Measurements from ENCODE around the gene FAM76A. TPM values are rescaled to one million over a fixed set of nuclear protein-coding genes. Genes with fewer than 3 reads are reported as not detected.
A peak's percentile ranks its signal among the peaks of the same experiment; 100 is the strongest.

Gene FAM76A
- total RNA-seq, 1 donor from 2014 or later: 12.7 TPM

DNA sequence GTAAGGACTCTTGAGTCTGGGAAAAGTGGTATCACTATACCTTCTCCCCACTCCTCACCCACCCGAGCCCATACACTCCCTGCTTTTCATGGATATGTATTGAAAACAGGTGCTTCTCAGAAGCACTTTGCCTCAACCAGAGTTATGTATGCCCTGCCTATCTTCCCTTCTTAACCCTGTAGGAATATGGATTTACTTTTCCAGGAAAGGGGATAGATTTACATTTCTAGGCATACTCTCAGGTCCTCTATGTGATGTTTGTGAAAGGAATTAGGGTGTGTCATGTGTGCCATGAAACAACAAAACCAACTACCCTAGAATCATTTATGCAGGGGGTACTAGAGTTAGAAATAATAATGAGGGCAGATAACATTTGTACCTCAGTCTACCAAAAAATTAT is 36.3 kb downstream of the FAM76A start:
- no peak overlapping the region for H3K4me3 Mint-ChIP-seq (ENCODE audit: unreplicated experiment)
- no peaks in the 10 kb centered on the region for H3K9me3 Mint-ChIP-seq (ENCODE audit: unreplicated experiment)
- TF ChIP-seq, protein P1, sequence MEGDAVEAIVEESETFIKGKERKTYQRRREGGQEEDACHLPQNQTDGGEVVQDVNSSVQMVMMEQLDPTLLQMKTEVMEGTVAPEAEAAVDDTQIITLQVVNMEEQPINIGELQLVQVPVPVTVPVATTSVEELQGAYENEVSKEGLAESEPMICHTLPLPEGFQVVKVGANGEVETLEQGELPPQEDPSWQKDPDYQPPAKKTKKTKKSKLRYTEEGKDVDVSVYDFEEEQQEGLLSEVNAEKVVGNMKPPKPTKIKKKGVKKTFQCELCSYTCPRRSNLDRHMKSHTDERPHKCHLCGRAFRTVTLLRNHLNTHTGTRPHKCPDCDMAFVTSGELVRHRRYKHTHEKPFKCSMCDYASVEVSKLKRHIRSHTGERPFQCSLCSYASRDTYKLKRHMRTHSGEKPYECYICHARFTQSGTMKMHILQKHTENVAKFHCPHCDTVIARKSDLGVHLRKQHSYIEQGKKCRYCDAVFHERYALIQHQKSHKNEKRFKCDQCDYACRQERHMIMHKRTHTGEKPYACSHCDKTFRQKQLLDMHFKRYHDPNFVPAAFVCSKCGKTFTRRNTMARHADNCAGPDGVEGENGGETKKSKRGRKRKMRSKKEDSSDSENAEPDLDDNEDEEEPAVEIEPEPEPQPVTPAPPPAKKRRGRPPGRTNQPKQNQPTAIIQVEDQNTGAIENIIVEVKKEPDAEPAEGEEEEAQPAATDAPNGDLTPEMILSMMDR (IDR thresholded peaks at IDR 0.05): no peak
- DNase-seq (ENCODE audit: extremely low spot score, unreplicated experiment): no peak
- no peak overlapping the region for H3K27ac Mint-ChIP-seq (ENCODE audit: unreplicated experiment)
- H3K27me3 Mint-ChIP-seq (ENCODE audit: unreplicated experiment): no peaks in the 10 kb centered on the region
- H3K36me3 Mint-ChIP-seq (ENCODE audit: unreplicated experiment): peaks cover 11% of the 10 kb centered on the region
- no peaks in the 10 kb centered on the region for H3K4me1 Mint-ChIP-seq (ENCODE audit: unreplicated experiment)

DNA sequence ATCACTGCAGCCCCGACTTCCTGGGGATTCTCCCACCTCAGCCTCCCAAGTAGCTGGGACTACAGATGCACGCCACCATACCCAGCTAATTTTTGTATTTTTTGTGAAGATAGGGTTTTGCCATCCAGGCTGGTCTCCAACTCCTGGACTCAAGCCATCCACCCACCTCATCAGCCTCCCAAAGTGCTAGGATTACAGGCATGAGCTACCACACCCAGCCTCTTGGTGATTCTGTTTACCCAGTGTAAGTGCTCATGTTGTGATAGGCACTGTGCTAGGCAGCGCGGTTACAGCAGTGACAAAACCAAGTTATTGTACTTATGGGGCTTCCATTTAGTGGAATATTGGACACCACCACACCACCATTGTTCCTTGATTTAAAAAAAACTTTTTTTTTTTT is 37.6 kb downstream of the FAM76A start:
- Mint-ChIP-seq H3K4me1 (ENCODE audit: unreplicated experiment) (no peaks in the 10 kb centered on the region), H3K4me3 (ENCODE audit: unreplicated experiment) (no peak overlapping the region), H3K27me3 (ENCODE audit: unreplicated experiment) (no peaks in the 10 kb centered on the region), H3K27ac (ENCODE audit: unreplicated experiment) (no peak overlapping the region), H3K36me3 (ENCODE audit: unreplicated experiment) (peaks cover 7% of the 10 kb centered on the region), H3K9me3 (ENCODE audit: unreplicated experiment) (no peaks in the 10 kb centered on the region)
- TF ChIP-seq, protein P1 (IDR thresholded peaks at IDR 0.05): no peak
- DNase-seq (ENCODE audit: extremely low spot score, unreplicated experiment): no peak

DNA sequence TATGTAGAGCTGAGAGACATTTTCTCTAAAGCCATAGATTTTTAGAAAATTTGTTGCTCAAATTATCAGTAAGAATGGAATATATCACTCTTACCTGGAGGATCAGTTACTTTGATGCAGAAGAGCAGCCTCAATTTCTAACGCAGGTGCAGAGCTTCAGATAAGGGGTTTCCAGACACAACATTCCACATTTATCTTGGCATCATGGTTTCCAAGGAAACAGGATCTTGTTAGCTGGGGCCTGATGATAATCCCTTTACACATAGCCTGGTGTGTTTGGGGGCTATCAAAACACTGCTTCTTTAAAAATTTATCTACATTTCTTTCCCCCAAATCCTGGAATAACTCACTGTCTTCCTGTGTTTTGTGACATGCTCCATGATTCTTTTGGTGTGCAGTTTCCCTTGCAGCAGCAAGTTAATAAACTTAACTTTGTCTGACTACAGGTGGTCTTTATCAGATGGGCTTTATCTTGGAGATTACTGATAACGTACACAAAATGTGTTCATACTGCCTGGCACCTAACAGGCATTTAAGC is 44.6 kb downstream of the FAM76A start:
- DNase-seq (ENCODE audit: extremely low spot score, unreplicated experiment): no peak
- TF ChIP-seq, protein P1 (IDR thresholded peaks at IDR 0.05): no peak
- H3K36me3 Mint-ChIP-seq (ENCODE audit: unreplicated experiment): no peaks in the 10 kb centered on the region
- no peaks in the 10 kb centered on the region for H3K9me3 Mint-ChIP-seq (ENCODE audit: unreplicated experiment)
- no peaks in the 10 kb centered on the region for H3K27me3 Mint-ChIP-seq (ENCODE audit: unreplicated experiment)
- H3K4me1 Mint-ChIP-seq (ENCODE audit: unreplicated experiment): peaks cover 17% of the 10 kb centered on the region
- H3K4me3 Mint-ChIP-seq (ENCODE audit: unreplicated experiment): no peak overlapping the region
- no peak overlapping the region for H3K27ac Mint-ChIP-seq (ENCODE audit: unreplicated experiment)

DNA sequence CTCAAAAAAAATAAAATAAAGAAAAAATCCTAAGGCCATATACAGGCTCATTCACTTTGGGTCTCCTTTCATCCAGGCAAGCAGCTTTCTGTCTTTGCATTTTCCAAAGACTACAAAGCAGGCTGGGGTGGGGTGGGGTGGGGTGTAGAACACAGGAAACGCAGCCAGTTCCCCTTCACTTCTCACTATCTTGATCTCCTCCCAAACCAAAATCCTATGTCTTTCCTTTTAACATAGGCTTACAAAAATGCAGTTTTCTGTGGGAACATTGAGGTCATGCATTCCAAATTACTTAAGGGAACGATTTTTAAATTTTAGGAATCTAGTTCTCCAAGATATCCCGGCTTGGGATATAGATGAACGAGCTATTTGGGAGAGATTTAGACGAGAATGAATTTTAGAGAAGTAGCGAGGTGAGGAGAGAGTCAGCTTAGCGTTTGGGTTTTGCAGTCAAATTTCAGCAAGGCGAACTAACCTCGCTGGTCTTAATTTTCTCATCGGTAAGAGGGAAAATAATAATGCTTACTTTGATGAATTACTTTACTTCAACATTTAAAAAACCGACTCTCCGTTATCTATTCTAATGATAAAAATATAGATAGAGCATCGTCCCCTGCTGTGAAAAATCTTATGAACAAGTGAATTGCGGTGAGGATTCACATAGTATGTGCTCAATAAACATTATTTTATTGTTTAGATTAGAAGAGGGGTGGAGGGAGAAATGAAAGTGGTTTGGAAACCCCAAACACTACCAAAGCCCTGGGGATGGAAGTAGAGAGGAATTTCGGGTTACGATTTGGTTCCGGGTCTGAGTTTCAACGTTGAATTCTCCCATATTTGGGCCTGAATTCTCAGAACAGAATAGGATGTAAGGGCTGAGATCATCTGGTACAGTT is 46.5 kb downstream of the FAM76A start:
- peaks cover 23% of the 10 kb centered on the region for H3K4me1 Mint-ChIP-seq (ENCODE audit: unreplicated experiment)
- peak overlapping the region; percentile 97 for H3K27ac Mint-ChIP-seq (ENCODE audit: unreplicated experiment)
- no peaks in the 10 kb centered on the region for H3K27me3 Mint-ChIP-seq (ENCODE audit: unreplicated experiment)
- no peak for DNase-seq (ENCODE audit: extremely low spot score, unreplicated experiment)
- TF ChIP-seq, protein P1 (IDR thresholded peaks at IDR 0.05): no peak
- no peaks in the 10 kb centered on the region for H3K36me3 Mint-ChIP-seq (ENCODE audit: unreplicated experiment)
- H3K4me3 Mint-ChIP-seq (ENCODE audit: unreplicated experiment): peak overlapping the region; percentile 95
- no peaks in the 10 kb centered on the region for H3K9me3 Mint-ChIP-seq (ENCODE audit: unreplicated experiment)
